ENCODE results near the gene MMP15.
"Not testable (repeated sequence)": the region's sequence is repeated elsewhere in the genome, so short reads cannot be mapped to it uniquely, and the experiment has no call there.

Gene MMP15

GRCh38 chr16:58094026-58094425 is 68.5 kb downstream of the MMP15 start:
- no peak for DNase-seq

DNA sequence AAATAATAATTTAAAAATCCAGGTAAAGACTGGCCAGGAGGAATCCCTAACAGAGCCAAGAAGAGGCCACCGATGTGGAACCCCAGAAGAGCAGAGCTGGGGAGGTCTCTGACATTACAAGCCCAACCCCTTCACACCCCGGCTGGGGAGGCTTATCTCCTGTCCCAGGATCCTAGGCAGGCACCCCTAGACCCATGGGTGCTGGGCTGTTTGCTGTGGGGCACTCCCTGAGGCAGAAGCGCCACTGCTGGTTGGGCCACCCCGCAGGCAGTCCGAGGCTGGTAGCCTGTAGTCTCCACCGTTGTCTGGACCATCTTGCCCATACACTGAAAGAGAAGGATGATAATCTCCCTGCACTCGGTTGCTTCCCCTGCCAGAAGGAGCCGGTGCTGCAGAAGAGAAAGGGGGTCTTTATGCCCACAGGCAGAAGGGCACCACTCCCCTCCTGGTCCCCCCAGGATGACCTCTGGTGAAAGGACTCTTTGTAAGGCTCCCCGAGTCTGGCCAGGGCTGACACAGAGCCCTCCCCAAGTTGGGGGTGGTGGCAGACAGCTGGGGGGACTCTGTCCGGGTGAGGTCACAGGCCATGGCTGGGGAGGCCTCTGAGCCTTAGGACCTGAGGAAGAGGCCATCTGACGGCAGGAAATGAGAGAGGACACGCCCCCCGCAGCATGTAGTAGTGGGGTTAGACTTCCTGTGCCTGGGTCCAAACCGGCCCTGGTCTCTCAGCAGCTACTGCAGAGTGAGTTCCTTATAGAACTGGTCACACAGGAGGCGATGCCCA is 69.4 kb downstream of the MMP15 start:
- no peak for DNase-seq

- not testable (repeated sequence) for DNase-seq
Observed at GRCh38 chr16:58095575-58095960, 70.0 kb downstream of the MMP15 start.

- DNase-seq: no peak
Observed at GRCh38 chr16:58096249-58096648, 70.7 kb downstream of the MMP15 start.

All from Kasumi-1 (cell line).